Sigmoid colon (tissue), 7 donors: ENCODE measurements around the gene MYRIP. TPM values are rescaled to one million over a fixed set of nuclear protein-coding genes. Genes with fewer than 3 reads are reported as not detected.

Experiments used
- DNase-seq: peaks from one replicate; pipeline ENCODE4 v3.0.0-alpha.2; 2019
- H3K27ac ChIP-seq, 4 donors: fragments of 200-600 bp; sonication (generic); one replicate each; pipeline ENCODE4 v1.5.1; 2016 to 2019; ENCODE audit warnings: mild to moderate bottlenecking in 1 of 4
- H3K27me3 ChIP-seq, 3 donors: fragments of 200-600 bp; sonication (generic); one replicate each; pipeline ENCODE4 v1.5.1; 2019; ENCODE audit warnings: mild to moderate bottlenecking in 1 of 3
- H3K36me3 ChIP-seq, 4 donors: fragments of 200-600 bp; sonication (generic); one replicate each; pipeline ENCODE4 v1.5.1; 2016 to 2019
- H3K4me1 ChIP-seq, 4 donors: fragments of 200-600 bp; sonication (generic); one replicate each; pipeline ENCODE4 v1.5.1; 2017 to 2019
- H3K4me3 ChIP-seq, 4 donors: fragments of 200-600 bp; sonication (generic); one replicate each; pipeline ENCODE4 v1.5.1; 2017 to 2019; ENCODE audit warnings: mild to moderate bottlenecking in 2 of 4, moderate library complexity in 1 of 4
- H3K9me3 ChIP-seq, 4 donors: fragments of 200-600 bp in 3 of 4; sonication (generic) in 3 of 4; one replicate each; pipeline versions ENCODE4 v1.5.1 to v1.6.1; 2013 to 2019
- EP300 ChIP-seq, 4 donors: sonication (generic); formaldehyde crosslinking; IDR thresholded peaks; one replicate each; pipeline ENCODE4 v1.6.1; 2017; ENCODE audit warnings: antibody characterized with exemption in 4 of 4
- POLR2A ChIP-seq, 2 donors: fragments of 450-650 bp; IDR thresholded peaks; one replicate each; pipeline ENCODE4 v1.6.1; 2016; ENCODE audit warnings: antibody characterized with exemption in 2 of 2, mild to moderate bottlenecking in 2 of 2, moderate library complexity in 2 of 2
- POLR2AphosphoS5 ChIP-seq, 4 donors: sonication (generic); formaldehyde crosslinking; IDR thresholded peaks; one replicate each; pipeline ENCODE4 v1.6.1; 2017; ENCODE audit warnings: antibody characterized with exemption in 4 of 4
- WGBS, 2 donors: extraction: QIAGEN DNeasy Blood & Tissue Kit; methylation state at CpG; one replicate each; pipeline ENCODE4 v1.1.7; 2013; 5-methylcytosine and 5-hydroxymethylcytosine counted together
- intact Hi-C: fragments of 100-400 bp; cut with DNase I; formaldehyde crosslinking; loops from one replicate; pipeline ENCODE4 v1.15.1; 2023
- polyA plus RNA-seq, 3 donors: library from polyadenylated mRNA; stranded (reverse); fragments of 200-250 nt; gene quantifications; one replicate each; pipeline ENCODE4 v1.2.3, GENCODE V29; 2013
- total RNA-seq, 4 donors: library from RNA; depleted of rRNA; stranded (reverse); fragments of >200 nt; gene quantifications; one replicate each; pipeline ENCODE4 v1.1.0, GENCODE V29; 2016
- TF ChIP-seq, protein P1 (sequence below), 4 experiments: fragments of 450-650 bp in 3 of 4; fragments of 200-600 bp in 1 of 4; IDR thresholded peaks; one replicate each; pipeline ENCODE4 v1.5.1; 2016 to 2019; ENCODE audit warnings: antibody characterized with exemption in 4 of 4, mild to moderate bottlenecking in 3 of 4, moderate library complexity in 2 of 4
- donor health status: healthy with polysubstance abuse.
- donor health status: Bipolar disorder and iron deficiency.
- donor health status: healthy.

MYRIP gene
- total and polyA plus RNA-seq, 7 donors = 2.2 to 5.5 (median 4.2) TPM

DNA sequence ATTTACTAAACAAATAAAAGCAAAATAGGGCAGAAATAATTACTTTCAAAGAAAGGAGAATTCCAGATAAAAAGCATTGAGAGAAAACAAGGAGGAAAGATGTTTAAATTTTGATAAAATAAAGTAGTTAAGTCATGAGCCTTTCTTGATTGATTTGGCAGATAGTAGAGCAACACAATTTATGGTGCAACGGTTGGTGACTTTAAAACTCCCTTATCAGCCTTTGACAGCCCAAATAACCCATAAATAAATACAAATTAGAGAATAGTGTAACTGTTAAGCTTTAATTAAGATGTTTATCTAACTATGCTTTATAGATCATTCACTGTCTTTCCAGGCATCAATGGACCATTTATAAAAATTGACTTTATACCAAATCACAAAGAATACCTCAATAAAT, 446.1 kb downstream of the MYRIP start:
- TF ChIP-seq POLR2A (IDR thresholded peaks at IDR 0.05) (no peak), EP300 (IDR thresholded peaks at IDR 0.05) (no peak), POLR2AphosphoS5 (IDR thresholded peaks at IDR 0.05) (no peak)
- TF ChIP-seq, protein P1, sequence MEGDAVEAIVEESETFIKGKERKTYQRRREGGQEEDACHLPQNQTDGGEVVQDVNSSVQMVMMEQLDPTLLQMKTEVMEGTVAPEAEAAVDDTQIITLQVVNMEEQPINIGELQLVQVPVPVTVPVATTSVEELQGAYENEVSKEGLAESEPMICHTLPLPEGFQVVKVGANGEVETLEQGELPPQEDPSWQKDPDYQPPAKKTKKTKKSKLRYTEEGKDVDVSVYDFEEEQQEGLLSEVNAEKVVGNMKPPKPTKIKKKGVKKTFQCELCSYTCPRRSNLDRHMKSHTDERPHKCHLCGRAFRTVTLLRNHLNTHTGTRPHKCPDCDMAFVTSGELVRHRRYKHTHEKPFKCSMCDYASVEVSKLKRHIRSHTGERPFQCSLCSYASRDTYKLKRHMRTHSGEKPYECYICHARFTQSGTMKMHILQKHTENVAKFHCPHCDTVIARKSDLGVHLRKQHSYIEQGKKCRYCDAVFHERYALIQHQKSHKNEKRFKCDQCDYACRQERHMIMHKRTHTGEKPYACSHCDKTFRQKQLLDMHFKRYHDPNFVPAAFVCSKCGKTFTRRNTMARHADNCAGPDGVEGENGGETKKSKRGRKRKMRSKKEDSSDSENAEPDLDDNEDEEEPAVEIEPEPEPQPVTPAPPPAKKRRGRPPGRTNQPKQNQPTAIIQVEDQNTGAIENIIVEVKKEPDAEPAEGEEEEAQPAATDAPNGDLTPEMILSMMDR (IDR thresholded peaks at IDR 0.05) = no peak
- DNase-seq = no peak
- no peak overlapping the region for H3K27ac ChIP-seq
- H3K27me3 ChIP-seq = no peaks in the 10 kb centered on the region
- H3K9me3 ChIP-seq = no peaks in the 10 kb centered on the region
- intact Hi-C loops = no loop called here
- H3K36me3 ChIP-seq = no peaks in the 10 kb centered on the region
- WGBS, 2 donors = 3 to 50% methylated on average over 1 of the region's 1 CpG
- no peaks in the 10 kb centered on the region for H3K4me1 ChIP-seq
- H3K4me3 ChIP-seq = no peak overlapping the region

DNA sequence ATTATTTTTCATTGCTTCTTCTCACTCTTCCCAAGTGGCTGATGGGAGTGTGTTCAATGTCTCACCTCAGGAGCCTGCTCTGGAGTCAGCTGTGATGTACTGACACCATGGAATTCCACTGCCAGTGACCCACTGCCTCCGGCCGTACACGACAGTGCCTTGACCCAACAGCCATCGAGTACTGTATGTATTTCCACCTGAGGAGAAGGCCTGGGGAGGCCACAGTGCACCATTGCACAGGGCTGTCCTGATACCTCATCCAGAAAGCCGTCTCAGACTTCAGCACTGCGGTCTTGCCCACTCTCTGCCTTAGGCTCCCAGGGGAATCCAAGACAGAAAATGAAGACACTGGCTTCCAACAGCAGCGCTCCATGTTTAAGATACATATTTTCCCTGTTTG, 448.7 kb downstream of the MYRIP start:
- no peaks in the 10 kb centered on the region for H3K9me3 ChIP-seq
- H3K27me3 ChIP-seq = no peaks in the 10 kb centered on the region
- H3K27ac ChIP-seq = no peak overlapping the region
- no peaks in the 10 kb centered on the region for H3K4me1 ChIP-seq
- no peaks in the 10 kb centered on the region for H3K36me3 ChIP-seq
- 94 to 98% methylated on average over 7 of the region's 7 CpGs for WGBS, 2 donors
- intact Hi-C loops = no loop called here
- no peak for DNase-seq
- TF ChIP-seq POLR2AphosphoS5 (IDR thresholded peaks at IDR 0.05) = no peak
- no peak overlapping the region for H3K4me3 ChIP-seq

DNA sequence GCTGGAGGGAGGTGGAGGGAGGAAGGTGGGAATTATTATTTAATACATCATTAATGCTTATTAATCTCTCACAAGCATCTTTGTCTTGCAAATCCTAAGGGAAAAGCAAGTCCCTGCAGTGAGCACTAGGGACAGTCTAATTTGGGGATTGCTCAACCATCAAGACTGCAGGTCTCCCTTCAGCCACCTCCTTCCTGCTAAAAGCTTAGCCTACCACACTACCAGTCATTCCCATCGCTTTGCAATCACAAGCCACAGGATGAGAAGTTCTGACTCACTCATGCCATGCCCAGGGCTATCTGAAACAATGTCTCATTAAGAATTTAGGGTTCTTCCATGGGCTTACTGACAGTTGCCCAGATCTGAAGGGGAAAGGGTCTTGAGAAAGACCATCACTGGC, 449.1 kb downstream of the MYRIP start:
- WGBS, 2 donors = 90 to 95% methylated on average over 1 of the region's 1 CpG
- Histone ChIP-seq H3K4me1 (no peaks in the 10 kb centered on the region), H3K9me3 (no peaks in the 10 kb centered on the region), H3K27me3 (no peaks in the 10 kb centered on the region), H3K36me3 (no peaks in the 10 kb centered on the region), H3K4me3 (no peak overlapping the region), H3K27ac (no peak overlapping the region)
- no peak for DNase-seq
- intact Hi-C loops = no loop called here
- TF ChIP-seq EP300 (IDR thresholded peaks at IDR 0.05) = no peak
- TF ChIP-seq POLR2A (IDR thresholded peaks at IDR 0.05) = no peak

DNA sequence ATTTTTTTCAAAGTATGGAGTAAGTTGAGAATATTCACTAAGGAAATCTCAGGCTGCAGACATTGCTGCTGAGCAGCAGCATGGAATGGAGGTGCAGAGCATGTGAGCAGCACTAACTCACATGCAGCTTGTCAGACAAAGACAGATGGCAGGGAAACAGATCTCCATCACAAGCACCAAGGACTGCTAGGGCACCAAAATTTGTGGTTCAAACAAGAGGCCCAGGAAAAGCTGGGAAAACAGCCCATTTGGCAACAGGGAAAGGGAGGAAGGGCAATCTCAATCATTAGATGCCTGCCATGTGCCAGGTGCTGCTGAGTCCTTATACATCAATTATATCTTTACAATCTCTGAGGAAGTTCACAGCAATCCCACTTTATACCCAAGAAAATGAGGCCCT, 452.9 kb downstream of the MYRIP start:
- Histone ChIP-seq H3K36me3 (no peaks in the 10 kb centered on the region), H3K27me3 (no peaks in the 10 kb centered on the region), H3K27ac (no peak overlapping the region), H3K4me3 (no peak overlapping the region), H3K4me1 (no peaks in the 10 kb centered on the region), H3K9me3 (no peaks in the 10 kb centered on the region)
- no peak for DNase-seq
- TF ChIP-seq POLR2A (IDR thresholded peaks at IDR 0.05) = no peak
- no peak for TF ChIP-seq EP300 (IDR thresholded peaks at IDR 0.05)
- TF ChIP-seq, protein P1 (IDR thresholded peaks at IDR 0.05) = no peak
- no peak for TF ChIP-seq POLR2AphosphoS5 (IDR thresholded peaks at IDR 0.05)
- intact Hi-C loops = no loop called here

DNA sequence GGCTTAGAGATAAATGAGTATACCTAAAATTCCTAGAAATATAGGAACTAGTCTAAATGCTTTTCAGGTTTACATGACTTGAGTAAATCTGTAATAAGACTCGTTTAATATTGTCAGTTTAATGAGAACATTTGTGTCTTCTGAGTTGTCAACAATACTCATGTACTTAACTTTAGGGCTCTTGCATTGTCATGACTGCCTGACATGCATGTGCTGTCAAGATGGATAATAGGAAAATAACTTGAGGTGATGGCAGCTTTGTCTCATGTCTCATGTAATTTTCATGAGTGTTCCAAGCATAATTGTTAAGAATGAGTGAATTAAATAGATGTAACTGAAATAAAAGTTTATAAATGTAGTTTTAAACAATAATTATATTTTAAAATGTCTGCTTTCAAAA, 455.0 kb downstream of the MYRIP start:
- no peak for DNase-seq
- H3K4me3 ChIP-seq = no peak overlapping the region
- TF ChIP-seq, protein P1 (IDR thresholded peaks at IDR 0.05) = no peak
- no peak for TF ChIP-seq POLR2A (IDR thresholded peaks at IDR 0.05)
- TF ChIP-seq POLR2AphosphoS5 (IDR thresholded peaks at IDR 0.05) = no peak
- no peak for TF ChIP-seq EP300 (IDR thresholded peaks at IDR 0.05)
- no peaks in the 10 kb centered on the region for H3K4me1 ChIP-seq
- H3K27me3 ChIP-seq = no peaks in the 10 kb centered on the region
- no peaks in the 10 kb centered on the region for H3K9me3 ChIP-seq
- WGBS, 2 donors = 71 to 76% methylated on average over 1 of the region's 1 CpG
- H3K27ac ChIP-seq = no peak overlapping the region
- no peaks in the 10 kb centered on the region for H3K36me3 ChIP-seq
- intact Hi-C loops = no loop called here

DNA sequence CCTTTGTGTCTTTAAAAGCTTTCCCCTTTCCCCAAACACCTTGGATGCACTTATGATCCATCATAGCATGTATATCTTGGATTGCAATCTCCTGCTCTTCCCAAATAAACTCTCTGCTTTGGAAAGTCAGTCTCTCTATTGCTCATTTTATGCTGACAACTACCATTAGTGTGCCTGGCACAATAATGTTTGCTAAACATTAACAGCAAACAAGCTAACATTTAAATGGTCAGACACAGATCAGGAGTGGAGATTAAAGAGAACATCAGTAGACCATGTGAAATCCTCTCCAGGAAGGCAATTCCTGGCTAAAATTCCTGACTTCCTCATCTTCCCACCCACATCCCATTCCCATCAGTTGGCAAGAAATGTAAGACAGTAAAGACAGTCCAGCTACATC, 455.8 kb downstream of the MYRIP start:
- Histone ChIP-seq H3K27me3 (no peaks in the 10 kb centered on the region), H3K9me3 (no peaks in the 10 kb centered on the region), H3K36me3 (no peaks in the 10 kb centered on the region), H3K27ac (no peak overlapping the region), H3K4me3 (no peak overlapping the region), H3K4me1 (no peaks in the 10 kb centered on the region)
- no peak for DNase-seq
- no peak for TF ChIP-seq EP300 (IDR thresholded peaks at IDR 0.05)
- intact Hi-C loops = no loop called here
